Neural progenitor cell (in vitro differentiated cells): ENCODE results near the gene BRD1.

ENCODE experiments used
- CTCF ChIP-seq: fragments of 200-600 bp; sonication (generic); IDR thresholded peaks from 2 replicates; pipeline ENCODE4 v1.5.1; 2017; ENCODE audit warnings: antibody characterized with exemption, mild to moderate bottlenecking
- EZH2 ChIP-seq: fragments of 200-600 bp; sonication (generic); IDR thresholded peaks from 2 replicates; pipeline ENCODE4 v1.6.1; 2017; ENCODE audit warnings: antibody characterized with exemption, mild to moderate bottlenecking, moderate library complexity
- EZH2phosphoT487 ChIP-seq: fragments of 200-600 bp; sonication (generic); IDR thresholded peaks from 2 replicates; pipeline ENCODE4 v1.6.1; 2017; ENCODE audit warnings: antibody characterized with exemption

GRCh38 chr22:49779853-49780697, 47.6 kb downstream of the BRD1 start:
- TF ChIP-seq CTCF (no peak), EZH2 (no peak), EZH2phosphoT487 (no peak)
